Trophoblast cell (in vitro differentiated cells and primary cell): ENCODE results near the gene SCRN3.

ENCODE experiments used
- DNase-seq, 2 donors: peaks; one replicate each; pipeline ENCODE4 v3.0.0-alpha.2; 2016
- H2AFZ ChIP-seq: 2 replicates; pipeline ENCODE4 v1.6.1; 2013; ENCODE audit warnings: low read length, moderate library complexity, mild to moderate bottlenecking; ENCODE audit not compliant: insufficient read depth, poor library complexity
- H2AK5ac ChIP-seq: 2 replicates; pipeline ENCODE4 v1.6.1; 2013; ENCODE audit warnings: mild to moderate bottlenecking, low read length
- H2BK120ac ChIP-seq: 2 replicates; pipeline ENCODE4 v1.6.1; 2013; ENCODE audit warnings: low read length, mild to moderate bottlenecking, moderate library complexity; ENCODE audit not compliant: insufficient read depth, poor library complexity
- H2BK12ac ChIP-seq: 2 replicates; pipeline ENCODE4 v1.6.1; 2013; ENCODE audit warnings: mild to moderate bottlenecking, low read length, moderate library complexity
- H2BK5ac ChIP-seq: 2 replicates; pipeline ENCODE4 v1.6.1; 2013; ENCODE audit warnings: low read length, low read depth, moderate library complexity, mild to moderate bottlenecking; ENCODE audit not compliant: poor library complexity
- H3K14ac ChIP-seq: 2 replicates; pipeline ENCODE4 v1.6.1; 2013; ENCODE audit warnings: mild to moderate bottlenecking, low read length
- H3K18ac ChIP-seq: 2 replicates; pipeline ENCODE4 v1.6.1; 2013; ENCODE audit warnings: mild to moderate bottlenecking, low read length
- H3K23ac ChIP-seq: 2 replicates; pipeline ENCODE4 v1.6.1; 2013; ENCODE audit warnings: low read length
- H3K27ac ChIP-seq: 2 replicates; pipeline ENCODE4 v1.5.1; 2013; ENCODE audit warnings: low read depth, mild to moderate bottlenecking, inconsistent platforms, low read length, moderate library complexity
- H3K27me3 ChIP-seq: 2 replicates; pipeline ENCODE4 v1.6.1; 2013; ENCODE audit warnings: inconsistent platforms, mild to moderate bottlenecking, low read length, moderate library complexity; ENCODE audit not compliant: insufficient read depth
- H3K36me3 ChIP-seq, 2 experiments: 1 replicate in 1 of 2; 2 replicates in 1 of 2; pipeline ENCODE4 v1.6.1; 2013; ENCODE audit warnings: low read length in 2 of 2, mild to moderate bottlenecking in 2 of 2, moderate library complexity in 1 of 2; ENCODE audit not compliant: insufficient read depth in 2 of 2, control insufficient read depth in 1 of 2
- H3K4ac ChIP-seq: 2 replicates; pipeline ENCODE4 v1.6.1; 2013; ENCODE audit warnings: low read depth, mild to moderate bottlenecking, low read length, moderate library complexity
- H3K4me1 ChIP-seq, 2 experiments: 1 replicate in 1 of 2; 2 replicates in 1 of 2; pipeline ENCODE4 v1.6.1; 2013; ENCODE audit warnings: low read length in 2 of 2, mild to moderate bottlenecking in 2 of 2, moderate library complexity in 1 of 2; ENCODE audit not compliant: insufficient read depth in 2 of 2, control insufficient read depth in 1 of 2
- H3K4me2 ChIP-seq: 2 replicates; pipeline ENCODE4 v1.6.1; 2013; ENCODE audit warnings: inconsistent platforms, mild to moderate bottlenecking, low read length, moderate library complexity
- H3K4me3 ChIP-seq: 2 replicates; pipeline ENCODE4 v1.5.1; 2013; ENCODE audit warnings: mild to moderate bottlenecking, low read depth, low read length, inconsistent platforms
- H3K79me1 ChIP-seq: one replicate; pipeline ENCODE4 v1.6.1; 2013; ENCODE audit warnings: low read length
- H3K79me2 ChIP-seq: 2 replicates; pipeline ENCODE4 v1.6.1; 2013; ENCODE audit warnings: low read length, mild to moderate bottlenecking; ENCODE audit not compliant: control insufficient read depth, insufficient read depth, poor library complexity
- H3K9ac ChIP-seq: 2 replicates; pipeline ENCODE4 v1.6.1; 2013; ENCODE audit warnings: mild to moderate bottlenecking, low read length
- H3K9me3 ChIP-seq: 2 replicates; pipeline ENCODE4 v1.6.1; 2013; ENCODE audit warnings: low read depth, mild to moderate bottlenecking, control low read depth, inconsistent platforms, low read length; ENCODE audit not compliant: insufficient read depth
- H4K12ac ChIP-seq: 2 replicates; pipeline ENCODE4 v1.6.1; 2013; ENCODE audit warnings: low read depth, mild to moderate bottlenecking, low read length, moderate library complexity
- H4K8ac ChIP-seq: 2 replicates; pipeline ENCODE4 v1.6.1; 2013; ENCODE audit warnings: low read depth, mild to moderate bottlenecking, low read length, moderate library complexity
- H4K91ac ChIP-seq: one replicate; pipeline ENCODE4 v1.6.1; 2013; ENCODE audit warnings: low read depth, mild to moderate bottlenecking, low read length, moderate library complexity
- WGBS: extraction: QIAGEN DNeasy Blood & Tissue Kit; methylation state at CpG from one replicate; pipeline ENCODE4 v1.1.7; 2013; ENCODE audit warnings: missing lambda C conversion rate; ENCODE audit not compliant: insufficient read length, insufficient coverage; ENCODE audit errors: extremely low coverage; 5-methylcytosine and 5-hydroxymethylcytosine counted together

The SCRN3 gene

DNA sequence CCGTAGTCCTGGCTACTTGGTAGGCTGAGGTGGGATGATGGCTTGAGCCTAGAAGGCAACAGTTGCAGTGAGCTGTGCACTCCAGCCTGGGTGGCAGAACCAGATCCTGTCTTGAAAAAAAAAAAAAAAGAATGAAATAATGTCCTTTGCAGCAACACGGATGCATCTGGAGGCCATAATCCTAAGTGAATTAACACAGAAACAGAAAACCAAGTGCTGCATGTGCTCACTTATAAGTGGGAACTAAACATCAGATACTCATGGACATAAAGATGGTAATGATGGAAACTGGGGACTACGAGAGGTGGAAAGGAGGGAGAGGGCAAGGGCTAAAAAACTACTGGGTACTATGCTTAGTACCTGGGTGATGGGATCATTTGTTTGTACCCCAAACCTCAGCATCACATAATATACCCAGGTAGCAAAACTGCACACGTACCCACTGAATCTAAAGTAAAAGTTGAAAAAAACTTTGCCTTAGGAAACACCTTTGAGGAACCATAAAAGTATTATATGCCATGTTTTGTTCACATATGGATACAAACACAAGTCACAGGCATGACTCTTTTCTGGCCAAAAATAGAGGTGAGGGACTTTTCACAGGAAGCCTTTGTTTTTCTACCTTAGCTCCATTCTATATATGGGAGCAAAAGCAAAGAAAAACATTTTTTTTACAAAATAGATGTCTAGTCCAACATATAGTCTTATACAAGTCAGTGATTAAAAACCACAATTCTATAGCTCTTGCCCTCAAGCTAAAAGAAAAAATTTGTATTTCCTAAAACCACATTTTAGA, 54.7 kb downstream of the SCRN3 start:
- no peak overlapping the region for H2AK5ac ChIP-seq
- no peak overlapping the region for H4K12ac ChIP-seq
- H3K9me3 ChIP-seq, result no peaks in the 10 kb centered on the region
- no peak overlapping the region for H3K4ac ChIP-seq
- no peak overlapping the region for H4K8ac ChIP-seq
- no peak for DNase-seq
- H3K36me3 ChIP-seq, result peaks cover 0 to 3% of the 10 kb centered on the region in 2 experiments
- no peaks in the 10 kb centered on the region for H3K79me1 ChIP-seq
- no peak overlapping the region for H2BK12ac ChIP-seq
- H3K27ac ChIP-seq, result no peak overlapping the region
- peaks cover 1 to 2% of the 10 kb centered on the region in 2 experiments for H3K4me1 ChIP-seq
- no peak overlapping the region for H3K14ac ChIP-seq
- H3K79me2 ChIP-seq, result no peaks in the 10 kb centered on the region
- H3K23ac ChIP-seq, result no peak overlapping the region
- H3K9ac ChIP-seq, result no peak overlapping the region
- no peak overlapping the region for H2BK120ac ChIP-seq
- WGBS, result no CpG with 5 or more reads among the region's 4 CpGs
- H2BK5ac ChIP-seq, result no peak overlapping the region
- no peak overlapping the region for H3K4me2 ChIP-seq
- H3K18ac ChIP-seq, result no peak overlapping the region
- no peak overlapping the region for H3K4me3 ChIP-seq
- H4K91ac ChIP-seq, result no peak overlapping the region
- H3K27me3 ChIP-seq, result no peaks in the 10 kb centered on the region
- H2AFZ ChIP-seq, result no peak overlapping the region

DNA sequence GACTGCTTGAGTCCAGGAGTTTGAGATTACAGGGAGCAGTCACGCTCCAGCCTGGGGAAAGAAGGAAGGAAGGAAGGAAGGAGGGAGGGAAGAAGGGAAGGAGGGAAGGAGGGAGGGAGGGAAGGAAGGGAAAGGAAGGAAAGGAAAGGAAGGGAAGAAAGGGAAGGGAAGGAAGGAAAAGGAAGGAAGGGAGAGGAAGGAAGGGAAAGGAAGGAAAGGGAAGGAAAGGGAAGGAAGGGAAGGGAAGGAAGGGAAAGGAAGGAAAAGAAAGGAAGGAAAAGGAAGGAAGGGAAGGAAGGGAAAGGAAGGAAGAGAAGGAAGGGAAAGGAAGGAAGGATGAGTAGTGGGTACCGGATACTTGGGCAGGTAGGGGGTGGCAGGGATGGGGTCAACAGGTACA, 59.0 kb downstream of the SCRN3 start:
- Histone ChIP-seq H3K14ac (no peak overlapping the region), H3K79me2 (no peaks in the 10 kb centered on the region), H3K4me2 (no peak overlapping the region), H3K79me1 (no peaks in the 10 kb centered on the region), H2BK5ac (no peak overlapping the region), H3K23ac (no peak overlapping the region), H3K9ac (no peak overlapping the region), H3K4ac (no peak overlapping the region), H4K91ac (no peak overlapping the region), H3K36me3 (peaks cover 0 to 5% of the 10 kb centered on the region in 2 experiments), H3K4me3 (no peak overlapping the region), H3K4me1 (peaks cover 3 to 5% of the 10 kb centered on the region in 2 experiments), H3K18ac (no peak overlapping the region), H2BK120ac (no peak overlapping the region), H3K27ac (no peak overlapping the region), H2AFZ (no peak overlapping the region), H2BK12ac (no peak overlapping the region), H4K12ac (no peak overlapping the region), H3K27me3 (no peaks in the 10 kb centered on the region), H3K9me3 (no peaks in the 10 kb centered on the region), H2AK5ac (no peak overlapping the region), H4K8ac (no peak overlapping the region)
- no peak for DNase-seq
- WGBS, result no CpG with 5 or more reads among the region's 2 CpGs

DNA sequence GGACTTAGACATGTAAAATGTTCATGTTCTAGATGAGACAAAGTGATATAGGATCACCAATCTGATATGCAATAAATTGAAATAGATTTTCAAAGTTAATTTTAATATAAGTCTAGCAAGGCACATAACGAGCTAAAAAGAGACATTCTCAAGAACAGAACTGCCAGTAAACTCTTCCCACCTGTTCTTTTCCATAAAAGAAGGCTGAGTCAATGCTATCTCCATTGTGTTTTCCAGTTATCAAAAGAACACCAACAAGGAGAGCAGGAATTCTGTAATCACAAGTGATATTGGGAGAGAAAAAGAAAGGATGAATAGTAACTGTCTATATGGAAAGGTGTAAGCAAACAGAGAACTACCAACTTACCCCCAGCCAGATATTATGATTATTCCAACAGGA, 65.7 kb downstream of the SCRN3 start:
- Histone ChIP-seq H3K79me2 (no peaks in the 10 kb centered on the region), H3K27me3 (no peaks in the 10 kb centered on the region), H4K12ac (no peak overlapping the region), H3K14ac (no peak overlapping the region), H2AK5ac (no peak overlapping the region), H3K27ac (no peak overlapping the region), H3K36me3 (peaks cover 0 to 2% of the 10 kb centered on the region in 2 experiments), H3K4ac (no peak overlapping the region), H4K91ac (no peak overlapping the region), H3K9me3 (no peaks in the 10 kb centered on the region), H3K18ac (no peak overlapping the region), H3K79me1 (no peaks in the 10 kb centered on the region), H3K9ac (no peak overlapping the region), H2BK120ac (no peak overlapping the region), H2BK12ac (no peak overlapping the region), H3K4me1 (no peaks in the 10 kb centered on the region), H2AFZ (no peak overlapping the region), H4K8ac (no peak overlapping the region), H3K23ac (no peak overlapping the region), H3K4me3 (no peak overlapping the region), H3K4me2 (no peak overlapping the region), H2BK5ac (no peak overlapping the region)
- DNase-seq, result no peak
- no CpG with 5 or more reads among the region's 1 CpG for WGBS

DNA sequence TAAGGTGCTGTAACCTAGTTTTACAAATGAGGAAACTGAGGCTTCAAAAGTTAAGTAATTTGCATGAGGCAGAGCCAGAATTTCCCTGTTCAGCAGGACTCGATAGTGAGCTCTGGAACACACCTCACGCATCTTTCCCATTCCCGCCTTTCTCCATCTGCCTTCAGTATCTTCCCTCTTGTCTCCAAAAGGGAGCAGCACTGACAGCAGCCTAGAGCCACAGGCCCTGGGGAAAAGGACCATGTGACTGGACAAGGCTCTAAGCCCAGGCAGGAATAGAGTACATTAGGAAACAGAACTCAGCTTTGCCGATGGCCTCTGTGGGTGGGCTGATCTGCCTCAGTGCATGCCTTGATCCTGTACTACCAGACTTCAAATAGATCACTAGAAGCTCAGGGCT, 69.8 kb downstream of the SCRN3 start:
- peak; percentile 44 to 63 for DNase-seq
- no CpG with 5 or more reads among the region's 4 CpGs for WGBS

More for the DNA sequence above, 69.8 kb downstream of the SCRN3 start:
- H4K12ac ChIP-seq, result no peak overlapping the region
- no peak overlapping the region for H3K4me2 ChIP-seq
- no peak overlapping the region for H4K91ac ChIP-seq
- H3K4me1 ChIP-seq, result no peaks in the 10 kb centered on the region
- H2BK120ac ChIP-seq, result no peak overlapping the region
- no peak overlapping the region for H2BK5ac ChIP-seq
- H3K79me1 ChIP-seq, result peaks cover 2% of the 10 kb centered on the region
- H2BK12ac ChIP-seq, result no peak overlapping the region
- no peak overlapping the region for H3K23ac ChIP-seq
- no peak overlapping the region for H3K9ac ChIP-seq
- H2AFZ ChIP-seq, result no peak overlapping the region
- H3K4ac ChIP-seq, result no peak overlapping the region
- no peak overlapping the region for H3K4me3 ChIP-seq
- H3K36me3 ChIP-seq, result no peaks in the 10 kb centered on the region
- no peaks in the 10 kb centered on the region for H3K27me3 ChIP-seq
- H2AK5ac ChIP-seq, result no peak overlapping the region
- no peaks in the 10 kb centered on the region for H3K9me3 ChIP-seq
- no peak overlapping the region for H3K18ac ChIP-seq
- no peaks in the 10 kb centered on the region for H3K79me2 ChIP-seq
- no peak overlapping the region for H3K27ac ChIP-seq
- no peak overlapping the region for H4K8ac ChIP-seq
- H3K14ac ChIP-seq, result no peak overlapping the region
